Ovary (tissue), 9 donors: Measurements from ENCODE around the gene NUDC. TPM values are rescaled to one million over a fixed set of nuclear protein-coding genes. Genes with fewer than 3 reads are reported as not detected.

Experiments used
- DNase-seq, 5 donors: peaks; one replicate each; pipeline ENCODE4 v3.0.0-alpha.2; 2019 to 2020
- H3K27ac ChIP-seq, 2 donors: fragments of 200-600 bp; one replicate each; pipeline versions ENCODE4 v1.5.1 to v1.8.0; 2019 to 2022
- H3K27me3 ChIP-seq: fragments of 200-600 bp; one replicate; pipeline ENCODE4 v1.8.0; 2022
- H3K36me3 ChIP-seq: fragments of 200-600 bp; sonication (generic); one replicate; pipeline ENCODE4 v1.5.1; 2019
- H3K4me1 ChIP-seq: one replicate; pipeline ENCODE4 v1.8.1; 2013; ENCODE audit warnings: mild to moderate bottlenecking, moderate library complexity; ENCODE audit not compliant: insufficient read depth
- H3K4me3 ChIP-seq: fragments of 200-600 bp; sonication (generic); one replicate; pipeline ENCODE4 v1.5.1; 2017
- H3K9me3 ChIP-seq, 2 donors: fragments of 200-600 bp in 1 of 2; sonication (generic) in 1 of 2; one replicate each; pipeline versions ENCODE4 v1.5.1 to v1.8.1; 2013 to 2019; ENCODE audit warnings: mild to moderate bottlenecking in 1 of 2, moderate library complexity in 1 of 2
- CTCF ChIP-seq, 3 donors: fragments of 450-650 bp in 2 of 3; fragments of 200-600 bp in 1 of 3; IDR thresholded peaks; one replicate each; pipeline versions ENCODE4 v1.5.1 to v1.8.0; 2016 to 2022; ENCODE audit warnings: antibody characterized with exemption in 3 of 3, mild to moderate bottlenecking in 1 of 3
- EP300 ChIP-seq: sonication (generic); formaldehyde crosslinking; IDR thresholded peaks from one replicate; pipeline ENCODE4 v1.6.1; 2017; ENCODE audit warnings: antibody characterized with exemption
- POLR2A ChIP-seq: fragments of 450-650 bp; IDR thresholded peaks from one replicate; pipeline ENCODE4 v1.6.1; 2017; ENCODE audit warnings: antibody characterized with exemption, mild to moderate bottlenecking, moderate library complexity
- WGBS, 3 donors: extraction: QIAGEN DNeasy Blood & Tissue Kit in 1 of 3; methylation state at CpG; one replicate each; pipeline versions ENCODE4 v1.1.5 to v1.1.7; 2013 to 2017; 5-methylcytosine and 5-hydroxymethylcytosine counted together
- intact Hi-C, 4 donors: fragments of 100-400 bp; cut with DNase I; formaldehyde crosslinking; loops; one replicate each; pipeline versions ENCODE4 v1.11.0 to v1.15.1; 2022 to 2023
- polyA plus RNA-seq, 2 donors: library from polyadenylated mRNA; stranded (reverse); fragments of 200-250 nt in 1 of 2; fragments of 350-450 nt in 1 of 2; fragmentation: Illumina TruSeq in 1 of 2; extraction: RNeasy Lipid Tissue Mini Kit (QIAGEN cat#74804) in 1 of 2; gene quantifications; one replicate each; pipeline ENCODE4 v1.2.3, GENCODE V29; 2013 to 2014
- total RNA-seq, 7 donors: library from RNA; depleted of rRNA in 2 of 7; stranded (reverse); fragments of >200 nt in 2 of 7; fragmentation: NEBNext Ultra II Directional in 3 of 7; extraction: Animal tissue kit (Norgen Biotek cat#: 25700) in 3 of 7; gene quantifications; one replicate each; pipeline versions ENCODE4 v1.1.0 to v1.2.4, GENCODE V29; 2016 to 2023
- donor health status: DM: no; HTN: no; CAD: no; lungs with moderate emphysema.
- donor health status: DM: no; HTN: no; CAD: no.
- donor health status: Bipolar disorder and iron deficiency.
- donor health status: DM: yes; HTN: yes; CAD: no.
- donor health status: DM: no; HTN: no; CAD: no.
- donor health status: DM: yes; HTN: yes; CAD: no.

The NUDC gene
- total and polyA plus RNA-seq, 9 donors, result 32.8 to 76.7 (median 57.6) TPM

- TF ChIP-seq EP300 (no peak), CTCF (IDR thresholded peaks at IDR 0.05) (no peak), POLR2A (no peak)
- no peaks in the 10 kb centered on the region for H3K27me3 ChIP-seq
- 66 to 78% (median 68%) methylated on average over 4 of the region's 4 CpGs for WGBS, 3 donors
- H3K4me3 ChIP-seq, result no peak overlapping the region
- DNase-seq, result no peak
- H3K9me3 ChIP-seq, result no peaks in the 10 kb centered on the region
- no peaks in the 10 kb centered on the region for H3K36me3 ChIP-seq
- peaks cover 5% of the 10 kb centered on the region for H3K4me1 ChIP-seq
- H3K27ac ChIP-seq, result no peak overlapping the region
- intact Hi-C loops, result no loop called here
These were observed 16.6 kb downstream of the NUDC start for GRCh38 chr1:26938004-26938658.

GRCh38 chr1:26938659-26939025 lies 17.1 kb downstream of the NUDC start:
- Histone ChIP-seq H3K27me3 (no peaks in the 10 kb centered on the region), H3K4me3 (no peak overlapping the region), H3K36me3 (no peaks in the 10 kb centered on the region), H3K4me1 (peaks cover 5% of the 10 kb centered on the region), H3K9me3 (no peaks in the 10 kb centered on the region), H3K27ac (no peak overlapping the region)
- no peak for DNase-seq
- 82 to 100% (median 91%) methylated on average over 2 of the region's 2 CpGs for WGBS, 3 donors
- no peak for TF ChIP-seq CTCF (IDR thresholded peaks at IDR 0.05)
- TF ChIP-seq EP300, result no peak
- no peak for TF ChIP-seq POLR2A
- intact Hi-C loops, result no loop called here

GRCh38 chr1:26941311-26941710 lies 19.8 kb downstream of the NUDC start:
- WGBS, 3 donors, result 94 to 95% (median 95%) methylated on average over 10 of the region's 10 CpGs
- Histone ChIP-seq H3K4me3 (no peak overlapping the region), H3K27ac (no peak overlapping the region), H3K27me3 (no peaks in the 10 kb centered on the region), H3K36me3 (no peaks in the 10 kb centered on the region), H3K9me3 (no peaks in the 10 kb centered on the region), H3K4me1 (peaks cover 5% of the 10 kb centered on the region)
- TF ChIP-seq POLR2A, result no peak
- TF ChIP-seq CTCF (IDR thresholded peaks at IDR 0.05), result no peak
- no peak for TF ChIP-seq EP300
- no peak for DNase-seq
- intact Hi-C loops, result no loop called here

GRCh38 chr1:26942656-26943055 lies 21.1 kb downstream of the NUDC start:
- Histone ChIP-seq H3K9me3 (no peaks in the 10 kb centered on the region), H3K4me3 (no peak overlapping the region), H3K27me3 (no peaks in the 10 kb centered on the region), H3K4me1 (peaks cover 5% of the 10 kb centered on the region), H3K27ac (no peak overlapping the region), H3K36me3 (no peaks in the 10 kb centered on the region)
- TF ChIP-seq CTCF (IDR thresholded peaks at IDR 0.05), result no peak
- no peak for TF ChIP-seq EP300
- TF ChIP-seq POLR2A, result no peak
- no peak for DNase-seq
- intact Hi-C loops, result no loop called here
- 92 to 95% (median 93%) methylated on average over 12 of the region's 12 CpGs for WGBS, 3 donors
